K562 (cell line): Measurements from ENCODE around the gene CNPY4. TPM values are rescaled to one million over a fixed set of nuclear protein-coding genes. Genes with fewer than 3 reads are reported as not detected.

ENCODE experiments used
- ATAC-seq: fragments of 200-7000 bp; cut with Tn5 transposase; 3 replicates; pipeline ENCODE4 v1.9.1; 2020; ENCODE audit warnings: moderate library complexity
- BruUV-seq: library from RNA; stranded (reverse); fragments of 400-500 nt; replicated peaks from 2 replicates; lab custom pipeline; 2021; lab: Mats Ljungman, UMichigan
- CTCF ChIA-PET: fragments of 300-600 bp; formaldehyde crosslinking; extraction: SDS; loops from one replicate; lab custom pipeline; 2021; ENCODE audit warnings: low intra/inter-chr PET ratio; lab: Yijun Ruan, JAX
- POLR2A ChIA-PET: fragments of 300-600, 350-650 bp; sonication (Branson Sonifier 250); formaldehyde crosslinking; extraction: SDS; loops from one replicate; lab custom pipeline; 2021; ENCODE audit warnings: antibody characterized with exemption, inconsistent platforms; lab: Yijun Ruan, JAX
- DNase-seq, 4 experiments: peaks; one replicate each; pipeline versions ENCODE4 v3.0.0 to v3.0.0-alpha.2; 2011 to 2018; ENCODE audit warnings: low spot score in 3 of 4, mixed read lengths in 3 of 4; ENCODE audit errors: extremely low read depth in 1 of 4
- FAIRE-seq: peaks from 2 replicates; lab custom pipeline; 2011; peaks lifted over from hg19 to GRCh38; lab: Jason Lieb, UNC
- H2AFZ ChIP-seq: 2 replicates; pipeline ENCODE4 v1.6.0; 2011; ENCODE audit warnings: low read depth, low read length, control low read depth, inconsistent platforms
- H3K27ac ChIP-seq: fragments of 200-600 bp; 3 replicates; pipeline ENCODE4 v1.8.0; 2011; ENCODE audit warnings: low read depth, mild to moderate bottlenecking, control low read depth, inconsistent platforms, low read length, moderate library complexity, mixed read lengths; ENCODE audit errors: extremely low read depth
- H3K27me3 ChIP-seq, 2 experiments: fragments of 300-600 bp in 1 of 2; 2 replicates in 1 of 2; 3 replicates in 1 of 2; pipeline versions ENCODE4 v1.6.0 to v1.8.0; 2011; ENCODE audit warnings: inconsistent platforms in 2 of 2, low read length in 2 of 2, mild to moderate bottlenecking in 1 of 2, mixed read lengths in 1 of 2, moderate library complexity in 1 of 2; ENCODE audit not compliant: control insufficient read depth in 2 of 2, insufficient read depth in 2 of 2
- H3K36me3 ChIP-seq: fragments of 300-600 bp; 3 replicates; pipeline ENCODE4 v1.8.0; 2011; ENCODE audit warnings: mild to moderate bottlenecking, low read length, inconsistent platforms; ENCODE audit not compliant: control insufficient read depth, insufficient read depth
- H3K4me1 ChIP-seq, 2 experiments: fragments of 200-600 bp in 1 of 2; replicated peaks in 1 of 2; 2 replicates in 1 of 2; 3 replicates in 1 of 2; pipeline versions ENCODE4 v1.5.1 to v1.8.0; 2011; ENCODE audit warnings: inconsistent platforms in 2 of 2, low read length in 2 of 2, mild to moderate bottlenecking in 1 of 2, mixed read lengths in 1 of 2, moderate library complexity in 1 of 2; ENCODE audit not compliant: control insufficient read depth in 2 of 2, insufficient read depth in 2 of 2
- H3K4me2 ChIP-seq: 2 replicates; pipeline ENCODE4 v1.6.1; 2011; ENCODE audit warnings: low read length, control low read depth, inconsistent platforms, mixed read lengths; ENCODE audit not compliant: insufficient read depth
- H3K4me3 ChIP-seq: fragments of 200-600 bp; sonication (generic), shearing (Covaris generic); 2 replicates; pipeline ENCODE4 v1.5.1; 2016; ENCODE audit warnings: control low read depth, inconsistent platforms
- H3K79me2 ChIP-seq: fragments of 200-600 bp; 3 replicates; pipeline ENCODE4 v1.8.0; 2011; ENCODE audit warnings: low read length, inconsistent platforms; ENCODE audit not compliant: control insufficient read depth, insufficient read depth
- H3K9ac ChIP-seq, 2 experiments: 2 replicates each; pipeline versions ENCODE4 v1.6.0 to v1.6.1; 2011; ENCODE audit warnings: low read depth in 2 of 2, low read length in 2 of 2, control low read depth in 1 of 2, inconsistent platforms in 1 of 2, mild to moderate bottlenecking in 1 of 2, mixed read lengths in 1 of 2; ENCODE audit not compliant: insufficient read depth in 1 of 2
- H3K9me1 ChIP-seq: one replicate; pipeline ENCODE4 v1.6.0; 2011; ENCODE audit warnings: inconsistent platforms, mild to moderate bottlenecking, low read length, moderate library complexity; ENCODE audit not compliant: control insufficient read depth, insufficient read depth
- H3K9me3 ChIP-seq: replicated peaks from 2 replicates; pipeline ENCODE4 v1.5.1; 2011; ENCODE audit warnings: low read depth, low read length, inconsistent platforms; ENCODE audit not compliant: control insufficient read depth, insufficient read depth
- H4K20me1 ChIP-seq: replicated peaks from 2 replicates; pipeline ENCODE4 v1.6.1; 2011; ENCODE audit warnings: low read length, inconsistent platforms, mixed read lengths; ENCODE audit not compliant: control insufficient read depth, insufficient read depth
- MTA3 ChIP-seq: fragments of 450-650 bp; formaldehyde crosslinking; IDR thresholded peaks from 2 replicates; pipeline ENCODE4 v1.6.1; 2017; ENCODE audit warnings: mild to moderate bottlenecking, borderline replicate concordance
- NR2C2 ChIP-seq, 2 experiments: fragments of 200-800 bp in 1 of 2; sonication (Bioruptor generic) in 1 of 2; sonication (generic) in 1 of 2; formaldehyde crosslinking in 1 of 2; IDR thresholded peaks; 2 replicates each; pipeline versions ENCODE4 v1.6.1 to v1.8.0; 2016 to 2022; ENCODE audit warnings: mild to moderate bottlenecking in 1 of 2, missing compliant biosample characterization in 1 of 2, missing genetic modification characterization in 1 of 2, missing genetic modification reagents in 1 of 2
- POLR2AphosphoS5 ChIP-seq: IDR thresholded peaks from 2 replicates; pipeline ENCODE4 v1.6.1; 2011; ENCODE audit warnings: mild to moderate bottlenecking, low read depth, low read length, moderate library complexity; ENCODE audit not compliant: control insufficient read depth, insufficient read depth
- RB1 ChIP-seq: fragments of 450-650 bp; IDR thresholded peaks from 2 replicates; pipeline ENCODE4 v1.6.1; 2017; ENCODE audit warnings: low read depth, mild to moderate bottlenecking
- RBFOX2 ChIP-seq: fragments of 200-400 bp; formaldehyde crosslinking; IDR thresholded peaks from 2 replicates; pipeline ENCODE4 v1.6.1; 2017; ENCODE audit warnings: low read depth, mild to moderate bottlenecking, low read length, moderate library complexity
- SPI1 ChIP-seq: IDR thresholded peaks from 2 replicates; pipeline ENCODE4 v1.6.1; 2011; ENCODE audit warnings: low read depth, low read length, control low read depth, borderline replicate concordance
- ZBED1 ChIP-seq: IDR thresholded peaks from 2 replicates; pipeline ENCODE4 v1.6.1; 2014
- WGBS: fragments of 100-300 bp; shearing (Covaris generic); methylation state at CpG from one replicate; pipeline ENCODE4 v1.1.6; 2016; ENCODE audit warnings: low coverage, mixed read lengths; ENCODE audit not compliant: insufficient coverage; ENCODE audit errors: missing lambda C conversion rate; 5-methylcytosine and 5-hydroxymethylcytosine counted together
- in situ Hi-C: fragments of 300-500 bp; cut with MboI; formaldehyde crosslinking; loops from 4 replicates; pipeline ENCODE4 v1.15.0; 2018; ENCODE audit warnings: inconsistent platforms, mixed read lengths
- intact Hi-C: fragments of 100-400 bp; cut with micrococcal nuclease; formaldehyde crosslinking; loops from 2 replicates; pipeline ENCODE4 v1.14.2; 2022
- polyA plus RNA-seq, 8 experiments: library from polyadenylated mRNA; depleted of rRNA in 4 of 8; stranded (reverse) in 5 of 8; unstranded in 3 of 8; fragments of >200 nt; fragmentation: Nextera tagmentation in 2 of 8; fragmentation: Illumina TruSeq in 1 of 8; extraction: Ambion mirVana in 2 of 8; extraction: Trizol in 1 of 8; gene quantifications; 2 replicates each; pipeline versions ENCODE4 v1.2.1 to v1.2.3, GENCODE V29; 2011 to 2014; ENCODE audit warnings: inconsistent platforms in 1 of 8, missing spikeins in 1 of 8
- total RNA-seq, 7 experiments: library from RNA; depleted of rRNA in 6 of 7; stranded (reverse); fragments of >200 nt in 6 of 7; fragmentation: Illumina TruSeq in 2 of 7; extraction: Trizol in 2 of 7; gene quantifications; 2 replicates each; pipeline versions ENCODE4 v1.2.1 to v1.2.3, GENCODE V29; 2011 to 2021; ENCODE audit warnings: low replicate concordance in 1 of 7
- TF ChIP-seq, protein P1 (sequence below): sonication (generic); formaldehyde crosslinking; IDR thresholded peaks from 2 replicates; pipeline ENCODE4 v1.5.0; 2020; ENCODE audit warnings: missing genetic modification reagents
- TF ChIP-seq, protein P2 (sequence below): sonication (generic); formaldehyde crosslinking; IDR thresholded peaks from 2 replicates; pipeline ENCODE4 v1.8.0; 2022; ENCODE audit warnings: missing genetic modification reagents, mild to moderate bottlenecking, borderline replicate concordance

The CNPY4 gene
- total and polyA plus RNA-seq, 9 of the 15 experiments (the other 6 are each of a cell fraction or from before 2014, with no cell fraction given) = 1.9 to 11.2 (median 7.0) TPM

- WGBS = 94% methylated on average over 10 of the region's 10 CpGs
- peak; percentile 14; the same call in 1 of the 2 replicates for TF ChIP-seq POLR2AphosphoS5
- peak; percentile 62; the same call in 1 of the 2 replicates for TF ChIP-seq RBFOX2
- 0 out of 2 replicates have a peak, but pooled peaks have one; percentile 19 for TF ChIP-seq NR2C2 (CRISPR knock-in tag; IDR thresholded peaks at IDR 0.05)
- TF ChIP-seq NR2C2 (tag; IDR thresholded peaks at IDR 0.05) = no peak
- no peak for TF ChIP-seq ZBED1
- TF ChIP-seq MTA3 = no peak
- no peak for TF ChIP-seq RB1
- TF ChIP-seq SPI1 = 0 out of 2 replicates have a peak, but pooled peaks have one; percentile 1
- TF ChIP-seq, protein P1, sequence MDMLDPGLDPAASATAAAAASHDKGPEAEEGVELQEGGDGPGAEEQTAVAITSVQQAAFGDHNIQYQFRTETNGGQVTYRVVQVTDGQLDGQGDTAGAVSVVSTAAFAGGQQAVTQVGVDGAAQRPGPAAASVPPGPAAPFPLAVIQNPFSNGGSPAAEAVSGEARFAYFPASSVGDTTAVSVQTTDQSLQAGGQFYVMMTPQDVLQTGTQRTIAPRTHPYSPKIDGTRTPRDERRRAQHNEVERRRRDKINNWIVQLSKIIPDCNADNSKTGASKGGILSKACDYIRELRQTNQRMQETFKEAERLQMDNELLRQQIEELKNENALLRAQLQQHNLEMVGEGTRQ = no peak
- TF ChIP-seq, protein P2, sequence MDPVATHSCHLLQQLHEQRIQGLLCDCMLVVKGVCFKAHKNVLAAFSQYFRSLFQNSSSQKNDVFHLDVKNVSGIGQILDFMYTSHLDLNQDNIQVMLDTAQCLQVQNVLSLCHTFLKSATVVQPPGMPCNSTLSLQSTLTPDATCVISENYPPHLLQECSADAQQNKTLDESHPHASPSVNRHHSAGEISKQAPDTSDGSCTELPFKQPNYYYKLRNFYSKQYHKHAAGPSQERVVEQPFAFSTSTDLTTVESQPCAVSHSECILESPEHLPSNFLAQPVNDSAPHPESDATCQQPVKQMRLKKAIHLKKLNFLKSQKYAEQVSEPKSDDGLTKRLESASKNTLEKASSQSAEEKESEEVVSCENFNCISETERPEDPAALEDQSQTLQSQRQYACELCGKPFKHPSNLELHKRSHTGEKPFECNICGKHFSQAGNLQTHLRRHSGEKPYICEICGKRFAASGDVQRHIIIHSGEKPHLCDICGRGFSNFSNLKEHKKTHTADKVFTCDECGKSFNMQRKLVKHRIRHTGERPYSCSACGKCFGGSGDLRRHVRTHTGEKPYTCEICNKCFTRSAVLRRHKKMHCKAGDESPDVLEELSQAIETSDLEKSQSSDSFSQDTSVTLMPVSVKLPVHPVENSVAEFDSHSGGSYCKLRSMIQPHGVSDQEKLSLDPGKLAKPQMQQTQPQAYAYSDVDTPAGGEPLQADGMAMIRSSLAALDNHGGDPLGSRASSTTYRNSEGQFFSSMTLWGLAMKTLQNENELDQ (CRISPR knock-in tag) = no peak
- no peaks in the 10 kb centered on the region for H3K9me3 ChIP-seq
- no peak overlapping the region for H3K27ac ChIP-seq
- ATAC-seq (no peak), FAIRE-seq (no peak), DNase-seq (no peak)
- H3K36me3 ChIP-seq = peaks cover 74% of the 10 kb centered on the region
- H3K27me3 ChIP-seq = no peaks in the 10 kb centered on the region
- H3K79me2 ChIP-seq = peaks cover 60% of the 10 kb centered on the region
- no peak overlapping the region for H2AFZ ChIP-seq
- no peak overlapping the region for H3K4me2 ChIP-seq
- peak overlapping the region in 1 of 2 experiments; percentile 7; a peak in 1 of 4 replicates for H3K9ac ChIP-seq
- no peak overlapping the region for H3K4me3 ChIP-seq
- TSS peak; percentile 39 for BruUV-seq
- intact Hi-C loops = no loop called here
- CTCF ChIA-PET = no interaction called here
- in situ Hi-C loops = no loop called here
- H3K9me1 ChIP-seq = peaks cover 3% of the 10 kb centered on the region
- peaks cover 40% of the 10 kb centered on the region for H4K20me1 ChIP-seq
- H3K4me1 ChIP-seq = peaks cover 9 to 41% of the 10 kb centered on the region in 2 experiments; a peak in 4 of 5 replicates
- POLR2A ChIA-PET = interaction anchor here (1.1 to 4.6 kb wide), 3 partner anchors 9 to 18 kb away, joined by 4 to 115 read pairs (median 4); partner anchors contain the start of gene COPS6
These were observed 20.5 kb upstream of the CNPY4 start for GRCh38 chr7:100098913-100099312.
